ENCODE measurements around the gene SDHC.

SDHC gene

DNA sequence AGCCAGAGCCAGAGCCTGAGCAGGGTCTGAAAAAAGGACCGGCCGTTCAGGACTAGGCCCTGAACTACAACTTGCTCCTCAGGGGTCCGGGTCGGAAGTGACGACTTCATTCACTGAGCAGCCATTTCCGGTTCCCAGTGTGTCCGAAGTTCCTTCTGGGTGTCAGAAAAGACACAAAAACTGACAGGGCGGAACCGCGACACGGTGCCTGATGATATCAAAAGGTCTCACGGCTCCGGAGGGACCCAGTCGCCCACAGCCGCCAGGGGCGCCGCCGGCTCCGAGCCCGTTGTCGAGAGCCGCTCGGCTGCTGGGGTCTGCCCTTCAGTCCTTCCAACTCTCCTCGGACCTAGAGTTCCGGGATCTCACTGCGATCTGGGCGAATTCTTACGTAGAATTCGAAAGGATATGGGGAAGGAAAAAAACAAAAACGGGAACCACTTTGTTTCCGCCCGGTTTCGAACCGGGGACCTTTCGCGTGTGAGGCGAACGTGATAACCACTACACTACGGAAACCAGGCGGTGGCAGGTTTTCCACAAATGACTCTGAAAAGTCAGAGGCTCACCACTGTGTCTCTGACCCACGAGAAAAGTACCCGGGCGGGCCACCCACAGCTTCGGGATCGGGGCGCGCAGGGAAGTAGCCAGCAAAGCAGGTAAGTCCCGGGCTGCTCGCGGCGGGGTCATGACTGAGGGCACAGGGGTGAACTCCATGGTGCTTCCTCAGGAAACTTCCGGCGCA lies 85.2 kb downstream of the SDHC start (continued):
- TF ChIP-seq ZNF837 (tag by site-specific recombination; IDR thresholded peaks at IDR 0.05), result peak; percentile 89; the same call in 1 of the 2 replicates
- TF ChIP-seq ZBTB17 (tag by site-specific recombination; IDR thresholded peaks at IDR 0.05), result peak; percentile 91
- 0 out of 2 replicates have a peak, but pooled peaks have one; percentile 25 for TF ChIP-seq ZNF239 (tag by site-specific recombination; IDR thresholded peaks at IDR 0.05)
- TF ChIP-seq ZNF623 (tag by site-specific recombination; IDR thresholded peaks at IDR 0.05), result no peak
- TF ChIP-seq ZNF121 (tag by site-specific recombination; IDR thresholded peaks at IDR 0.05), result no peak
- TF ChIP-seq ZNF664 (tag by site-specific recombination; IDR thresholded peaks at IDR 0.05), result no peak
- no peak for TF ChIP-seq HOXD13 (CRISPR knock-in tag; IDR thresholded peaks at IDR 0.05; ENCODE audit: borderline replicate concordance)
- TF ChIP-seq, protein P1, sequence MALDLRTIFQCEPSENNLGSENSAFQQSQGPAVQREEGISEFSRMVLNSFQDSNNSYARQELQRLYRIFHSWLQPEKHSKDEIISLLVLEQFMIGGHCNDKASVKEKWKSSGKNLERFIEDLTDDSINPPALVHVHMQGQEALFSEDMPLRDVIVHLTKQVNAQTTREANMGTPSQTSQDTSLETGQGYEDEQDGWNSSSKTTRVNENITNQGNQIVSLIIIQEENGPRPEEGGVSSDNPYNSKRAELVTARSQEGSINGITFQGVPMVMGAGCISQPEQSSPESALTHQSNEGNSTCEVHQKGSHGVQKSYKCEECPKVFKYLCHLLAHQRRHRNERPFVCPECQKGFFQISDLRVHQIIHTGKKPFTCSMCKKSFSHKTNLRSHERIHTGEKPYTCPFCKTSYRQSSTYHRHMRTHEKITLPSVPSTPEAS (tag by site-specific recombination; IDR thresholded peaks at IDR 0.05), result peak; percentile 21; the same call in 1 of the 2 replicates
- no peak for TF ChIP-seq ZFP41 (tag by site-specific recombination; IDR thresholded peaks at IDR 0.05; ENCODE audit: borderline replicate concordance)
- peak; percentile 66 for TF ChIP-seq ZXDB (tag by site-specific recombination; IDR thresholded peaks at IDR 0.05)
- TF ChIP-seq, protein P2, sequence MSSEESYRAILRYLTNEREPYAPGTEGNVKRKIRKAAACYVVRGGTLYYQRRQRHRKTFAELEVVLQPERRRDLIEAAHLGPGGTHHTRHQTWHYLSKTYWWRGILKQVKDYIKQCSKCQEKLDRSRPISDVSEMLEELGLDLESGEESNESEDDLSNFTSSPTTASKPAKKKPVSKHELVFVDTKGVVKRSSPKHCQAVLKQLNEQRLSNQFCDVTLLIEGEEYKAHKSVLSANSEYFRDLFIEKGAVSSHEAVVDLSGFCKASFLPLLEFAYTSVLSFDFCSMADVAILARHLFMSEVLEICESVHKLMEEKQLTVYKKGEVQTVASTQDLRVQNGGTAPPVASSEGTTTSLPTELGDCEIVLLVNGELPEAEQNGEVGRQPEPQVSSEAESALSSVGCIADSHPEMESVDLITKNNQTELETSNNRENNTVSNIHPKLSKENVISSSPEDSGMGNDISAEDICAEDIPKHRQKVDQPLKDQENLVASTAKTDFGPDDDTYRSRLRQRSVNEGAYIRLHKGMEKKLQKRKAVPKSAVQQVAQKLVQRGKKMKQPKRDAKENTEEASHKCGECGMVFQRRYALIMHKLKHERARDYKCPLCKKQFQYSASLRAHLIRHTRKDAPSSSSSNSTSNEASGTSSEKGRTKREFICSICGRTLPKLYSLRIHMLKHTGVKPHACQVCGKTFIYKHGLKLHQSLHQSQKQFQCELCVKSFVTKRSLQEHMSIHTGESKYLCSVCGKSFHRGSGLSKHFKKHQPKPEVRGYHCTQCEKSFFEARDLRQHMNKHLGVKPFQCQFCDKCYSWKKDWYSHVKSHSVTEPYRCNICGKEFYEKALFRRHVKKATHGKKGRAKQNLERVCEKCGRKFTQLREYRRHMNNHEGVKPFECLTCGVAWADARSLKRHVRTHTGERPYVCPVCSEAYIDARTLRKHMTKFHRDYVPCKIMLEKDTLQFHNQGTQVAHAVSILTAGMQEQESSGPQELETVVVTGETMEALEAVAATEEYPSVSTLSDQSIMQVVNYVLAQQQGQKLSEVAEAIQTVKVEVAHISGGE (tag by site-specific recombination; conservative IDR thresholded peaks at IDR 0.05; ENCODE audit: low read depth), result peak; percentile 95
- TF ChIP-seq ZNF24 (tag by site-specific recombination; IDR thresholded peaks at IDR 0.05), result peak; percentile 74
- no peak for TF ChIP-seq ZNF473 (tag by site-specific recombination; IDR thresholded peaks at IDR 0.05)
- TF ChIP-seq ZNF529 (tag by site-specific recombination; IDR thresholded peaks at IDR 0.05; ENCODE audit: insufficient replicate concordance), result no peak
- TF ChIP-seq ZNF555 (tag by site-specific recombination; conservative IDR thresholded peaks at IDR 0.05), result no peak
- TF ChIP-seq REPIN1 (tag by site-specific recombination; IDR thresholded peaks at IDR 0.05; ENCODE audit: low read depth), result peak; percentile 11; the same call in 1 of the 2 replicates
- TF ChIP-seq TRIM28 (IDR thresholded peaks at IDR 0.05; ENCODE audit: borderline replicate concordance, low read length), result peak; percentile 84; the same call in 1 of the 2 replicates
- no peak for TF ChIP-seq SCRT1 (tag by site-specific recombination; IDR thresholded peaks at IDR 0.05; ENCODE audit: borderline replicate concordance)
- TF ChIP-seq, protein P3, sequence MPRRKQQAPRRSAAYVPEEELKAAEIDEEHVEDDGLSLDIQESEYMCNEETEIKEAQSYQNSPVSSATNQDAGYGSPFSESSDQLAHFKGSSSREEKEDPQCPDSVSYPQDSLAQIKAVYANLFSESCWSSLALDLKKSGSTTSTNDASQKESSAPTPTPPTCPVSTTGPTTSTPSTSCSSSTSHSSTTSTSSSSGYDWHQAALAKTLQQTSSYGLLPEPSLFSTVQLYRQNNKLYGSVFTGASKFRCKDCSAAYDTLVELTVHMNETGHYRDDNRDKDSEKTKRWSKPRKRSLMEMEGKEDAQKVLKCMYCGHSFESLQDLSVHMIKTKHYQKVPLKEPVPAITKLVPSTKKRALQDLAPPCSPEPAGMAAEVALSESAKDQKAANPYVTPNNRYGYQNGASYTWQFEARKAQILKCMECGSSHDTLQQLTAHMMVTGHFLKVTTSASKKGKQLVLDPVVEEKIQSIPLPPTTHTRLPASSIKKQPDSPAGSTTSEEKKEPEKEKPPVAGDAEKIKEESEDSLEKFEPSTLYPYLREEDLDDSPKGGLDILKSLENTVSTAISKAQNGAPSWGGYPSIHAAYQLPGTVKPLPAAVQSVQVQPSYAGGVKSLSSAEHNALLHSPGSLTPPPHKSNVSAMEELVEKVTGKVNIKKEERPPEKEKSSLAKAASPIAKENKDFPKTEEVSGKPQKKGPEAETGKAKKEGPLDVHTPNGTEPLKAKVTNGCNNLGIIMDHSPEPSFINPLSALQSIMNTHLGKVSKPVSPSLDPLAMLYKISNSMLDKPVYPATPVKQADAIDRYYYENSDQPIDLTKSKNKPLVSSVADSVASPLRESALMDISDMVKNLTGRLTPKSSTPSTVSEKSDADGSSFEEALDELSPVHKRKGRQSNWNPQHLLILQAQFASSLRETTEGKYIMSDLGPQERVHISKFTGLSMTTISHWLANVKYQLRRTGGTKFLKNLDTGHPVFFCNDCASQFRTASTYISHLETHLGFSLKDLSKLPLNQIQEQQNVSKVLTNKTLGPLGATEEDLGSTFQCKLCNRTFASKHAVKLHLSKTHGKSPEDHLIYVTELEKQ (tag by site-specific recombination; IDR thresholded peaks at IDR 0.05; ENCODE audit: borderline replicate concordance), result peak; percentile 67; the same call in 1 of the 2 replicates
- TF ChIP-seq, protein P4, sequence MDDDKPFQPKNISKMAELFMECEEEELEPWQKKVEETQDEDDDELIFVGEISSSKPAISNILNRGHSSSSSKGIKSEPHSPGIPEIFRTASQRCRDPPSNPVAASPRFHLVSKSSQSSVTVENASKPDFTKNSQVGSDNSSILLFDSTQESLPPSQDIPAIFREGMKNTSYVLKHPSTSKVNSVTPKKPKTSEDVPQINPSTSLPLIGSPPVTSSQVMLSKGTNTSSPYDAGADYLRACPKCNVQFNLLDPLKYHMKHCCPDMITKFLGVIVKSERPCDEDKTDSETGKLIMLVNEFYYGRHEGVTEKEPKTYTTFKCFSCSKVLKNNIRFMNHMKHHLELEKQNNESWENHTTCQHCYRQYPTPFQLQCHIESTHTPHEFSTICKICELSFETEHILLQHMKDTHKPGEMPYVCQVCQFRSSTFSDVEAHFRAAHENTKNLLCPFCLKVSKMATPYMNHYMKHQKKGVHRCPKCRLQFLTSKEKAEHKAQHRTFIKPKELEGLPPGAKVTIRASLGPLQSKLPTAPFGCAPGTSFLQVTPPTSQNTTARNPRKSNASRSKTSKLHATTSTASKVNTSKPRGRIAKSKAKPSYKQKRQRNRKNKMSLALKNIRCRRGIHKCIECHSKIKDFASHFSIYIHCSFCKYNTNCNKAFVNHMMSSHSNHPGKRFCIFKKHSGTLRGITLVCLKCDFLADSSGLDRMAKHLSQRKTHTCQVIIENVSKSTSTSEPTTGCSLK (tag by site-specific recombination; IDR thresholded peaks at IDR 0.05), result no peak
- TF ChIP-seq SP7 (tag by site-specific recombination; IDR thresholded peaks at IDR 0.05), result peak; percentile 81
- TF ChIP-seq ZFP37 (tag by site-specific recombination; IDR thresholded peaks at IDR 0.05), result peak; percentile 80
- TF ChIP-seq, protein P5, sequence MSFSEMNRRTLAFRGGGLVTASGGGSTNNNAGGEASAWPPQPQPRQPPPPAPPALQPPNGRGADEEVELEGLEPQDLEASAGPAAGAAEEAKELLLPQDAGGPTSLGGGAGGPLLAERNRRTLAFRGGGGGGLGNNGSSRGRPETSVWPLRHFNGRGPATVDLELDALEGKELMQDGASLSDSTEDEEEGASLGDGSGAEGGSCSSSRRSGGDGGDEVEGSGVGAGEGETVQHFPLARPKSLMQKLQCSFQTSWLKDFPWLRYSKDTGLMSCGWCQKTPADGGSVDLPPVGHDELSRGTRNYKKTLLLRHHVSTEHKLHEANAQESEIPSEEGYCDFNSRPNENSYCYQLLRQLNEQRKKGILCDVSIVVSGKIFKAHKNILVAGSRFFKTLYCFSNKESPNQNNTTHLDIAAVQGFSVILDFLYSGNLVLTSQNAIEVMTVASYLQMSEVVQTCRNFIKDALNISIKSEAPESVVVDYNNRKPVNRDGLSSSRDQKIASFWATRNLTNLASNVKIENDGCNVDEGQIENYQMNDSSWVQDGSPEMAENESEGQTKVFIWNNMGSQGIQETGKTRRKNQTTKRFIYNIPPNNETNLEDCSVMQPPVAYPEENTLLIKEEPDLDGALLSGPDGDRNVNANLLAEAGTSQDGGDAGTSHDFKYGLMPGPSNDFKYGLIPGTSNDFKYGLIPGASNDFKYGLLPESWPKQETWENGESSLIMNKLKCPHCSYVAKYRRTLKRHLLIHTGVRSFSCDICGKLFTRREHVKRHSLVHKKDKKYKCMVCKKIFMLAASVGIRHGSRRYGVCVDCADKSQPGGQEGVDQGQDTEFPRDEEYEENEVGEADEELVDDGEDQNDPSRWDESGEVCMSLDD (tag by site-specific recombination; IDR thresholded peaks at IDR 0.05), result peak; percentile 76
- TF ChIP-seq ZNF76 (tag by site-specific recombination; IDR thresholded peaks at IDR 0.05; ENCODE audit: borderline replicate concordance, low read depth), result peak; percentile 64
